Measurements from ENCODE around the gene CACNA1C.

GRCh38 chr12:2677142-2677880 lies 624.5 kb downstream of the CACNA1C start:
- TF ChIP-seq GATA3 (IDR thresholded peaks at IDR 0.05; ENCODE audit: low read depth, low read length) (no peak), GATA2 (IDR thresholded peaks at IDR 0.05; ENCODE audit: low read depth, low read length) (no peak)
